ENCODE measurements around the gene TPPP3.

The TPPP3 gene

DNA sequence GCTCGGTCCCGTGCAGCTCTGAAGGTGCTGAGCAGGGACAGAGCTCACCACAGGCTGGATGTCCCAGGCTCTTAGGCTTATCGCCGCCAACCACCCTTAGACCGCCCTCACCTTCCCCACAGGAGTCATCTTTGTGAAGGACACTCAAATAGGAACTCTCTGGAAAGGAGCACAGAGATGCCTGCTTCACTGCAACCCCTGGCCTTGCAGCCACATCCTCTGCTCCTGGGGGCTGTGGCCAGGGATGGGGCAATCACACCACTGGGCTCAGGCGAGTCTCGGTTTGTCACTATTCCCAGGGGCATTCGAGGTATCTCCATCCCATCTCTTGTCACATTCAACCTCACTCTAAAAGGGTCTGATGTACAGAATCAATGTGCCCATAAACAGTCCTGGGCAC, 12.0 kb upstream of the TPPP3 start:
- DNase-seq (ENCODE audit: low read depth, low spot score) = no peak

DNA sequence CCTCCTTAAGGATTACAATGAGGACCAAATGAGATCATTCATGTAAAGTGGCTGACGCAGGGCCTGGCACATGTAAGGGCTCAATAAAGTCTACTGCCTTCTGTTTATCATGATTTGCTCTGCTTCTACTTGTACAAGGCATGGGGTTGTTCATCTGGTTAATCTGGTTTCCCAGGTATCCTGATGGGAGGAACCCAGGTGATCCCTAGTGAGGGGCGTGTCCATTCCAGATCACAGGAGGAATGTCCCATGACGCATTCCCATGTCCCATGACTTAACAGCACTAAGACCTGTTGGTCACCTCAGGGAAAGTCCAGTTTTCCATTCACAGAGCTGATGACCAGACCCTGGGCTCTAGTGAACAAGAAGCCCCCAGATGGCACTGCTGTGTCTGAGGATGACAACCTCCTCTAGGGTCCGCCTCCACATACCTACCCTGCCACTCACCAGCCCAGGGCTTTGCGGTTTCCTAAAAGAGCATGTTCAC, 11.5 kb upstream of the TPPP3 start:
- no peak for DNase-seq (ENCODE audit: low read depth, low spot score)

DNA sequence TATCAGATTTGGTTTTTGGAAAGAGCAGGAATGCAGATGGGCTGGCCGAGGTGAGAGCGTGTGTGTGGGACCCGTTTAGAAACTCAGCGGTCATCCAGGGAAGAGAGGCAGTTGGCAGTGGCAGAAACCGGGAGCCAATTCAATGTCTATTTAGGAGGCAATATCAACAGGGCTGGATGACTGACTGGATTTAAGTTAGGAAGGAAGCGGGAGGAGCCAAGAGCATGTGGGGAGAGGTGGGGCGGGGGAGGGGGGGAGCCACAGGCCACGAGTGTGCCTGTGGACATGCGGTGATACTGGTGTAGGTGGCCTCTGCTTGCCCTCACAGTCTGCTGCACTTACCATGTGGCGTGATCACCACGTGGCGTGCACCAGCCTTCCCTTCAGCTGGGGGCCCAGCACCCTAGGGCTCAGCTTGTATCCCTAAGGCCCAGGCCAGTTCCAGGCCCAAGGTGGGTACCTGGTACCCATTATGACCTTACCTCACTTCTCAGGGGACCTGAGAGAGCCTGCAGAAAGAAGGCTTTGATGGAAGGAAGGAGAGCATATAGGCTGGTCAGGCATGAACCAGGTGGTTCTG, 10.8 kb upstream of the TPPP3 start:
- DNase-seq (ENCODE audit: low read depth, low spot score) = no peak

DNA sequence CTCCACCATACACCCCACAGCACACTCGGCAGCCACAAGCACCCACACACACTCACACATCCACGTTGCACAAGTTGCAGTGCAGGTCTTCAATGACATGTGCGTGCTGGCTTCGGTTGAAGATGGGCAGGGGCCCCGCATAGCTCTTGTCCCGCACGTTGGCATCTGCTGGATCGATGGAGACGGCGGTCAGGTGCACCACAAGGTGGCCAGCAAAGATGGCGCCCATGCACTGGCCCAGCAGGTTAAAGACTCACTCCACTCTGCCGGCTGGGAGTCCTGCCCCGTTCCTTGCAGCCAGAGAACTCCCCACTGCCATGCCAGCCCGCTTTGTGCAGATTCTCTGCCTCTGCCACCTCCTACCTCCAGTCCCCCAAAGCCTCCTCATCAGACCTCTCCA, 7.6 kb upstream of the TPPP3 start:
- no peak for DNase-seq (ENCODE audit: low read depth, low spot score)

DNA sequence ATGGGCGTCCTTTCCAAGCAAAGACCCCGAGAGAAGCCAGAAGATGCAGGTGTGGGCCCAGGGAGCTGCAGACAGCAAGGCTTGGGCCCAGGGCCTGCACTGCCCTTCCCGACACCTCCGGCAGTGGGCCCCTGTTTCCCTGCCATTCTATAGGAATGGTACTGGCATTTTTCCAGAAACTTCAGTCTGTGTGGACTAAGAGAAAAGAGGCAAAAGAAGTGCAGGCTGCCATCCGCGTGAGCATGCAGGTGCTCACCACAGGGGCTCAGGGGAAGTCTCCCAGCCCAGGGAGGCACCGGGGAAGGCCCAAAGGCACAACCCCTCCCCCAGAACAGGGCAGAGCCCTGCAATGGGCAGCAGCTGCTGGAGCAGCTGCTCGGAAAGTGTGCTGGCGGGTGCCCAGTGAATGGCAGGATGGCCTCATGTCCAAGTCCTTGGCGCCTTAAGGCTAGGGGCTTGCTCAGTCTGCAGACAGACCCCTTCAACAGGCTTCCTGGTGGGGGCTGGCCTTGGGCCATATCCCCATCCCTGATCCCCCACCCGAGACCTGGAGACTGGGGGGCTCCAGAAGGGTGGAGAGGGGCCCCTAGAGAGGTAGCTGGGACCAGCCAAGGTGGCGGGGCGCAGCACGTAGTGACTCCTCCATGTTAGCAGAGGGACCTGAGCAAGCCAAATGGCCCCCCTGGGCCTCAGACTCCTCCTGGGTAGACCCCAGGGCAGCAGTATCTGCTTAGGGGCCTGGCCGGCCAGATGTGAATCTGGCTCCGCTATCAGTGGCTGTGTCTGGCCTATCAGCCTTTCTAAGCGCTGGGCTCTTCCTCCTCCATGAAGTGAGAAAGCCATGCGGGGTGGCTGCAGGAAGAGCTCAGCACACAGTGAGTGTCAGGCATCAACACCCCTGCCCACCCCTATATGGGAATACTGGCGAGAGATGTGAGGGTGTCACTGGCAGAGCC, 6.7 kb upstream of the TPPP3 start:
- DNase-seq (ENCODE audit: low read depth, low spot score) = no peak

DNA sequence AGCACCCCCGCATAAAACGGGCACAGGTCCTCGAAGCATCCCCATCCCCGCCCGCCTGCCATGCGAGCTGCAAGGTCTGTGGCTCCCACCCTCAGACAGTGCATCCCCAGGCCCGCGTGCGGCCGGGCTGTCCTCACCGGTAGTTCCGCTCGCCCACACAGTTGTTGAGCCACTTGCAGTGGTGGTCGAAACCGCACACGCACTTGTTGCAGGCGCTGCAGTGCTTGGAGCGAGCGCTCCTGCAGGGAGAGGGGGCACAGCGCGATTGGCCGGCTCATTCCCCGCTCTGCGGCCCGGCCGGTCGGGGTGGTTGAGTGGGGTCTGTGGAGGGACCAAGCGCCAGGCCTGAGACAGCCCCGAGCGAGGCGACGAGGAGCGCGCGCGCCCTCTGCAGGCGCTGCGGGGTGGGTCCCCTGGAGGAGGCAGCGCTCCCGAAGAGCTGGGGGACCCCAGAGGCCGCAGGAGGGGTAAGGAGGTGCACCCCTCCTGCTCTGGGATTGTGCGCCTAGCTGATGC, 6.0 kb upstream of the TPPP3 start:
- DNase-seq (ENCODE audit: low read depth, low spot score) = peak; percentile 70

DNA sequence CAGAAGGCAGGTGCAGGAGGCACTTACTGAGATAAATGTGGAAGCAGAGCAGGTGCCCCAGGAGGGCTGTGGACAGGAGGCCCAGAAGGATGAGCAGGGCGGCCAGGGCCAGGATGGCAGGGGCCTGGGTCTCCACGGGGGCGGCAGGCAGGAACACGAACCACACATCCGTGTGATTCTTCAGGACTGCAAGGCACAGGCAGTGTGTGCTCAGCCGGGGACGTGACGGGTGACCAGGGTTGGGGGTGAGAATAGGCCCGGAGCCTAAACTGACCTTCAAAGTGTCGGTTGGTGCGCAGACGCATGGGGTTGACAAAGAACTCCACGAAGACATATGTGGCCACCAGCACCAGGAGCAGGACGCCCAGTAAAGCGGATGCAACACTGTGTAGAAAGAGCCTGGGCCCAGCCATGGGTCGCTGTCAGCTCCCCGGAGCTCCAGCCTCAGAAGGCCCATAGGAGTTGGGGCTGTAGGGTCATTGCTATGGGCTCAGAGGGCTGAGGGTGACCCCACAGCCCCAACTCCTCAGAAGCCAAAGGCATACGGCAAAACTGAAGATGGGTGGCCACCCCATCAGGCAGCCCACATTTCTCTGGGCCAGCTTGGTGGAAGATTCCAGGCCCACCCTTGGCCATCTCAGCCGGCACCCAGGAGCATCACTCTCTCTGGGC, 5.4 kb upstream of the TPPP3 start:
- no peak for DNase-seq (ENCODE audit: low read depth, low spot score)

DNA sequence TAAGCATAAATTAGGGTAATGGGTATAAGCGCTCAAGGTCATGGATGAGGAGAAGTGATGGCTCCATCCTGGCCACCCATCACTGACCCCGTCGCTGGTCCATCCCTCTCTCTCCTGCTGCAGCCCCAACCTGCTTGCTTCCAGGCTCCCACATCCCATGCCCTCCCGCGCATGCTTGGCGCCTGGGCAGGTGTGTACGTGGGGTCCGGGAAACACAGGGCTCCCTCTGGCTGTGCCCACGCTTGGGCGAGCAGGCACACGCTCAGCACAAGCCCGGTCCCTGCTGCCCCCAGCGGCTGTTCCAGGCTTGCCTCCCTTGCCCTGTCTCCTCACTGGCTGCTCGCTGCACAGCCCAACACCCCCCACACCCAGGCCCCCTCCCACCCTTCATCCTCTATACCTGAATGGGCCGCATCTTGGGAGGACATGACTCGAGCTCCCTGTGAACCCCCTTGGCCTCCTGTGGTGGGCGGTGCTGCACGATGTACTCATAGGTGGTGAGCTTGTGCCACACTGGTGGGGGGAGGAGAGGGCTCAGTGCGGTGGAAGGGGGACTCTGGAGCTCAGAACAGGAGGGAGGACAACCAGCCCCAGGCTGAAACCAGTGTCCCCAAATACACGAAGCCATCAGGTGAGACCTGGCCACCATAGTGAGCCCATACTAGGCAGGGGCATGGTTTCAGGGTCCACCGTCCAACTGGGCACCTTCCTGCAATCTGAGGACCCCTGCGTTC, 4.7 kb upstream of the TPPP3 start:
- DNase-seq (ENCODE audit: low read depth, low spot score) = no peak

DNA sequence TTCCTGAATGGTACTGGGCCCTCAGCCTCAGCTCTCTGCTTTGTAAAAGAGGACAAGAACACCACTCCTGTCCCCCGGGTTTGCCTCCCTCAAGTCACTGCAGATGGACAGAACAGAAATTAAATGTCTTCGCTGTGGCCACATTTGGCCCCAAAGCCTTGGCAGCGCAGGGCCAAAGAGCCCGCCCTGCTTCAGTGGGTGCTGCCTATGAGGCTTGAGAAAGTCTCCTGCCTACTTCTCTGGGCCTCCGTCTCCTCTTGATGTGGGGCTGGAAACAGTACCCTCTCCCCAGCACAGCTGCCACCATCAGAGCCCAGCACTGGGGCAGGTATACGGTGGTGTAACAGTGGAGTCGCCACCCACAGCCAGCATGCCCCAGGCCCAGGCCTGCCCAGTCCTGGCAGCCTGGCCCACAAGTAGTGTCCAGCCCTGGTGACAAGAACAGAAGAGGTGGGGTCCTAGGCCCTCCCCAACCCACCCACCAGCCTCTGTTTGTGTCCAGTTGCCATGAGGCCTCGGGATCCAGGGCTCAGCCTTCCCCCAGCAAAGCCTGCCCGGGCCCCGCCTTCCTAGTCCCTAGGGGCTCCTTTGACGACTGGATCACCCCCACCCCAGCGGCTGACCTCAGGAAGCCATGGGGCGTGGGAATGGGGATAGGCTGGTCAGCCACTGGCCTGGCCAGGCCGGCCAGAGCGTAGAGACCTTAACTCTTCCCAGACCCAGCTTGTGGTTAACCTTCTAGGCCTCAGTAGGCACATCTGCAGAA, 3.9 kb upstream of the TPPP3 start:
- DNase-seq (ENCODE audit: low read depth, low spot score) = no peak

DNA sequence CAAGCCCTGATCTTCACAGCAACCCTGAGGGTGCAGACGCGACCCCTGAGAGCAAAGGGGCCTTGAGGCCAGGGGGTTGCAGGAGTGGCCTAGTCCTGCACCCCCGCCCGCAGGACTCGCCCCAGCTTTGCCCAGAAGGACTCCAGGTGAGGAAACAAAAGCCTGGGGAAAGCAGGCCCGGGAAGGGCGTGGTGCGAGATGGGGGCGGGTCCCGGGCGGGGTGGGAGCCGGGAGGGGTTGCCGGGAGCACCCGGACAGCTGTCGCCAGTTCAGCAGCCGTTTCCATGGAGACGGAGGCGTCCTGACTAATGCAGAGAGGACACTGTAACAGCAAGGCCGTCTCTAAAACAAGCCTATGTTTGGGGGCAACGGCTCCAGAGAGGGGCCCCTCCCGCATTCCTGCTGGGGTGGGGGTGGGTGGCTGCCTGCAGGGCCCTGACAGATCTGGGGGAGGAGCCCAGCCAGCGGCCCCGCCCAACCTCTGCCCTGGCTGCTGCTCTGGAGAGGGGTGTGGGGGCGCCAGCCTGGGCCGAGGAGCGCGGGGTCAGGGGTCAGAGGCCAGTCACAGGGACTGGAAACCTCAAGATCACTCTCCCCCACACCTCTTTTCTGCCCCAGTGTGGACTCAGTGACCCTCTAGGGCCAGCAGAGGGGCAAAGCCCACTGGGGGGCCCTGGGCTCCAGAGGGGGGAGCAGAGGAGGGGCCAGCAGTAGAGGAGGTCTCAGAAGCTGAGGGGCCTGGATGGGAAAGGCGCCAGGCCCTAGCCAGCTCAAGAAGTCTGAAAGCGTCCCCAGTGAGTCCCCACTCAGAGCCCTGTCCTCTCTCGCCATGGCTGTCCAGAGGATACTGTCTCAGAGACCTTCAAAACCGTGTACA, 3.1 kb upstream of the TPPP3 start:
- DNase-seq (ENCODE audit: low read depth, low spot score) = peak; percentile 82

DNA sequence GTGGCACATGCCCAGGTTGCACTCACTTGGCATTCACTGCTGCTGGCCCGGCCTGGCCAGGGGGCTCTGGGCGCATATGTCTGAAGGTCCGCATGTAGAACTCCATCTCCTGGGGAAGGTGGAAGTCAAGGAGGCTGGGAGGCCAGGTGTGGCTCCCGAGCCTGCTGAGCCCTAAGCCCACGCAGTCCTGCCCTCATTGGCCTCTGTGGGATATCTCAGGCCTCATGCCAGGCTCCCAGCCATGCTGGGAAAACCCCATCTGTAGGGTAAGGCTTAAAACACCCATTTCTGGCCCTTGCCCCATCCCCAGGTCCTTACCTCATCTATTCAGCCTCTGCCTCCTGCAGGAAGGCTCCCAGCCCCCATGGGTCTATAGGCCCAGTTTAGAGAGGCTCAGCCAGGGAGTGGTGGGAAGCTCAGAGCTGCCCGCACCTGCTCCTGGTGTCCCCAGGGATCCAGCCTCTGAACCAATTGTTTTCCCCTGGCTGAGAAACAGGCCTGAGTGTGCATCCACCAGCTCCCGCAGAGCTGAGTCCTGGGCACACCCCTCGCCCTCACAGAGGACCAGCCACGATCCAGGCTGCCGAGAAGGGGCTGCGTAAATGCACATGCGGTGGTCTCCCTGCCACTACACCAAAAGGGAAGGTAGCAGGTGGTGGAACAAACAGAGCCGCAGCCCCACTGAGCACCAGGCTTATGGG, 2.3 kb upstream of the TPPP3 start:
- DNase-seq (ENCODE audit: low read depth, low spot score) = peak; percentile 24

DNA sequence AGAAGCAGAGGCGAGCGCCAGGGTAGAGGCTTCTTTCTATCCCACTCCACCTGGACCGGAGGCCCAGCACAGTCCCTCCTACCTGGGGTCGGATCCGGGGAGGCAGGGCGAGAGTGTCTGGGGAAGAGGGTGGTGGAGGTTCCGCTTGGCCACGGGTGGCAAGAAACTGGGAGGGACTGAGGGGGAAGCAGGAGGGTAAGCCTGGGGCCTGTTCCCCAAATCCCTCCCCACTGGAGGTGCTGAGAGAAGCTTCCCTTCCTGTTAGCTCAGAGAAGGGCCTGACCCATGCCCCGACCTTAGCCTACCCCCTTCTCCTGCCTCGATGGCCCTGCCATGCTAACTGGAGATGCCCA, 1.8 kb upstream of the TPPP3 start:
- DNase-seq (ENCODE audit: low read depth, low spot score) = no peak

DNA sequence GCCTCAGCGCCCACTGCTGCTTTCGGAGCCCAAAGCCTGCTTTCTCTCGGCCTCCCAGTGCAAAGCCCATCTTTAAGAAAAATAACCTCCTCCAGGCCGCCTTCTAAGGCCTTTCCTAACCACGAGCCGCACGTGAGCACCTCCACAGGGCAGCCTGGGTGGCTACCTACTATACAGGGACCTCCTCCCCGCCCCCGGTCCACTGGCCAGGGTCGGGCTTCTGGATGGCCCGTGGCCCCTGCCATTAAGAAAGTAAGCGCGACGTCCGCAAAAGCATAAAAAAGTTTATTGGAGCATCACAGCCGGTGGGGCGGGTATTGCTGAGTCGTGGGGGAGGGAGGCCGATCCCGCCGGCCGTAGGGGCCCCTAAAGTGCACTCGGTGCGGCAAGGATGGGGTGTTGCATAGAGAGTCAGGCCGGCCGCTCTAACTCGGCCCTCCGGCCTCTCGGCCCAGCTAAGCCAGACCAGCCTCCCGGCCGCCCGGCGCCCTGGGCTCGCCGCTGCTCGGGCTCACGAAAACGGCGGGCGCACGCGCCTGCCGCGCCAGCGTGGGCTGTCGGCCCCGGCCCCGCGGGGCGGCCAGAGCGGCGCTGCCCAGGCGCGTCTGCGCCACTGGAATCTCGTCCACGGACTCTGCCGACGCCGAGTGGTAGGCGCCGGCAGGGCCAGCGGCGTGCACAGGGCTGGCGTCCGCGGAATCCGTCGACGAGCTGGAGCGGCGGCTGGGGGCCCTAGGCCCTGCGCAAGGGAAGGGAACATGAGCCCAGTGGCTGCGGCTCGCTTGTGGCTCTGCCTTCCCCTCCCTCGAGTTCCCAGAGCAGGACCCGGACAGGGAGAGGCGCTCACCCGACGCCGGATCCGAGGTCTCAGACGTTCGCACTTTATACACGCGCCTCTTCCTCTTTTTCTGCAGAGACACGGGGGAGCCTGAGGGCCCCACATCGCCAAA, 1.1 kb upstream of the TPPP3 start:
- peak; percentile 35 for DNase-seq (ENCODE audit: low read depth, low spot score)

DNA sequence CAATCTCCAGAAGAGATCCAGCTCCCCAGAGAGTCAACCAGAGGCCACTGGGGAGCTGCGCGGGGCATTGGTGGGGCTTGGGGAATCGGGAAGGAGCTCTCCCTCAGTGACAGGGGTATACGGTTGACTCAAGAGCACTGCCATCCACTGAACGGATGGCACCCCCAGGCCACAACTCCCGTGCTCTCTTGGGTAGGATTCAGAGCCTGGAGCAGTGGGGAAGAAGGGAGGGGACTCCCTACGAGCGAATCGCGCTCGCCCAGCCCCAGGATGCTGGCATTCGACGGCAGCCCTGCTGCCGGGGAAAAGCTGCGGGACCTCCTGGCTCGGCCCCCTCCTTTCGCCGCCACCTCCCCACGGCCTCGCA, 473 bp upstream of the TPPP3 start:
- DNase-seq (ENCODE audit: low read depth, low spot score) = no peak

DNA sequence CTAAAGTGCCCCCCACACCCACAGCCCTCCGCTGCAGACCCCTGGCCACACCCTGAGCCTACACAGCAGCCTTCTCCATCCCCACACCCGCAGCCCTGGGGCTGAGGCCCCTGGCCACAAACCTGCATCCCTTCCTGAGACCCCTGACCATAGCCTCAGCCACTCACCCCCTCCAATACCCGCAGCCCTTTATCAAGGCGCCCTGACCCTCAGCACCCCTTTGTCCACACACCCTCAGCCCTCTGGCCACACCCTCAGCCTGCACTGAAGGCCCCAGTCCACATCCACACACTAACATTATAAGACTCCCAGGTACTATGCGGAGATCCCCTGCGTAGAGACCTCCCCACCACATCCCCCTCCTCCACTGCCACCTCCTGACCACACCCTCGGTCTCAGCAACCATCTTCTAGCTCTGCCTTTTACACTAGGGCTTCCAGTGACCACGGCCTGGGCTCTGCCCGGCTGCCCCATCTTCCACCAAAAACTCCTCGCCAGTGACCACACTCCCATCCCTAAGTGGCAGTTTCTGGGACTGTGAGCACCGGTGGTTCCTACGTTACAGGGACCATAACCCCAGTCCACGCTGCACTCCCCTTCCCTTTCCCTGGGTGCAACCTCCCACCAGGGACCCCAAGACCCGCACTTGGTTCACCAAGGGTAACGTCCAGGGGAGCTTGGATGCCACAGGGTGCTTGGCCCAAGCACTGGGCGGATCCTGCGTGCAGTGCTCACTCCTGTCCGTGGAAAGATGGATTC, 818 bp downstream of the TPPP3 start:
- DNase-seq (ENCODE audit: low read depth, low spot score) = no peak

DNA sequence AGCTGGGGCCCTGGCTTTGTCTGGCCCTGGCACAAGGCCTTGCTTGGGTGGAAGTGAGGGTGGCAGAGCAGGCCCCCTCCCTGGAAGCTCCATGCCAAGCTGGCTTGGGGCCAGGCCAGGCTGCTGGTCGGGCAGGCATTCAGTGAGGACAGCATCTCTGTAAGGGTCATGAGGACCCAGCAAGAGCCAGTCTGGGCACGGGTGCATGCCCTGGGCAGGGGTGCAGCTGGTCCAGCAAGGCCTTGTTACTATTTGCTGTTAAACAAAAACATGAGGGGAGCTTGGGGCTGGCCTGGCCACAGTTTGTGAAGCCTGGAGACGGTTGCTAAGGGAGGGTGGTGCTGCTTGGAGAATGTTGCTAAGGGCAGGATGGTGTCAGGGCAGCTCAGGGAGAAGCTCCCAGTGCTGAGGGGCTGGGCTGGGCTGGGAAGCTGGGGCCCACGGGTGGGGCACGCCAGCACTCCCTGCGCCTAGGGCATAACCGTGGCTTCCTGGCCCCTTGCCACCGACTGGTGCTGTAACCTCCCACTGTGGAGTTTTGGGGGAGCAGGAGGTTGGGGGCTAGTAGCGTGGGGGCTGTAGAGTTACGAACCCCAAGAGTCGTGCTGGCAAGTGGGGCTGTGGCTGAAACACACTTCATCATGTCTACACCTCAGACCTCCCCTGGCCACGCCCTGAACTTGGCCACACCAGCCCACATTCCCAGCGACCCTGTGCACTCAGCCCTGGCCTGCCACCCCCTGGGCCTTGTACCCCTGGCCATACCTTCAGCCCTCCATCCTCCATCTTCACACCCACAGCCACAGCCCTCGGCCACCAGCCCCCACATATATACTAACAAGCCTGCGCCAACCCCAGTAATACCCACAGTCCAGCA, 1.6 kb downstream of the TPPP3 start:
- peak; percentile 36 for DNase-seq (ENCODE audit: low read depth, low spot score)

Measured in astrocyte of the hippocampus (primary cell).